Muscle layer of colon (tissue), 2 donors: ENCODE measurements around the gene AHRR.
"Not testable (repeated sequence)": the region's sequence is repeated elsewhere in the genome, so short reads cannot be mapped to it uniquely, and the experiment has no call there.

ENCODE experiments used
- H3K27ac ChIP-seq: one replicate; pipeline ENCODE4 v1.7.0; 2013; ENCODE audit warnings: low read depth, mild to moderate bottlenecking, low read length, moderate library complexity
- H3K27me3 ChIP-seq, 2 donors: one replicate each; pipeline ENCODE4 v1.7.0; 2013; ENCODE audit warnings: low read length in 2 of 2, mild to moderate bottlenecking in 2 of 2; ENCODE audit not compliant: insufficient read depth in 2 of 2, control insufficient read depth in 1 of 2
- H3K36me3 ChIP-seq: one replicate; pipeline ENCODE4 v1.7.0; 2013; ENCODE audit warnings: mild to moderate bottlenecking, low read length; ENCODE audit not compliant: insufficient read depth
- H3K4me1 ChIP-seq: one replicate; pipeline ENCODE4 v1.7.0; 2013; ENCODE audit warnings: mild to moderate bottlenecking, low read length; ENCODE audit not compliant: insufficient read depth
- H3K4me3 ChIP-seq, 2 donors: one replicate each; pipeline ENCODE4 v1.7.0; 2013; ENCODE audit warnings: low read length in 2 of 2, low read depth in 1 of 2, mild to moderate bottlenecking in 1 of 2, moderate library complexity in 1 of 2
- H3K9ac ChIP-seq: one replicate; pipeline ENCODE4 v1.7.0; 2013; ENCODE audit warnings: low read length
- H3K9me3 ChIP-seq: one replicate; pipeline ENCODE4 v1.7.0; 2013; ENCODE audit warnings: mild to moderate bottlenecking, low read length
- donor health status: abdominal sarcoma.
- donor health status: Adenocarcinoma of cecum.

The AHRR gene

DNA sequence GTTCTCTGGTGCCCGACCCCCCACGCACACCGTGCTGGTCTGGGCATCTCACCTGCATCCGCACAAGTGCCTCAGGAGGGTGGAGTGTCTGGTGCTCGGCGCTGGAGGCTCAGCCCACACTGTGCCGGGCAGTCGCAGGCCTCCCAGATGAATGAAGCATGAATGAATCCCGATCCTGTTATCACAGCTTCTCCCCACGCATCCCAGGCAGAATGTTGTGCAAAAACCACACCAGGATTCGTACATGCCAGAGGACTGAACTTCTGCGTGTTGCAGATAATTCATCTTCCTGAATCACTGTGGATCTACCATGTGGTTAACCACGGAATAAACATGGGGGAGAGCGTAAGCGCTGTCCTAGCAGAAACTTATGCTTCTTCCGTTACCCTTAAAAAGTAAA, 24.6 kb upstream of the AHRR start:
- H3K9ac ChIP-seq, H3K4me3 ChIP-seq, H3K27ac ChIP-seq: not testable (repeated sequence)

GRCh38 chr5:297448-297847, 24.1 kb upstream of the AHRR start:
- not testable (repeated sequence) for H3K4me3 ChIP-seq, H3K36me3 ChIP-seq, H3K4me1 ChIP-seq, H3K27ac ChIP-seq, H3K9ac ChIP-seq, H3K9me3 ChIP-seq, H3K27me3 ChIP-seq

More for the DNA sequence above, 24.6 kb upstream of the AHRR start:
- H3K27me3 ChIP-seq, H3K36me3 ChIP-seq, H3K9me3 ChIP-seq, H3K4me1 ChIP-seq: not testable (repeated sequence)

DNA sequence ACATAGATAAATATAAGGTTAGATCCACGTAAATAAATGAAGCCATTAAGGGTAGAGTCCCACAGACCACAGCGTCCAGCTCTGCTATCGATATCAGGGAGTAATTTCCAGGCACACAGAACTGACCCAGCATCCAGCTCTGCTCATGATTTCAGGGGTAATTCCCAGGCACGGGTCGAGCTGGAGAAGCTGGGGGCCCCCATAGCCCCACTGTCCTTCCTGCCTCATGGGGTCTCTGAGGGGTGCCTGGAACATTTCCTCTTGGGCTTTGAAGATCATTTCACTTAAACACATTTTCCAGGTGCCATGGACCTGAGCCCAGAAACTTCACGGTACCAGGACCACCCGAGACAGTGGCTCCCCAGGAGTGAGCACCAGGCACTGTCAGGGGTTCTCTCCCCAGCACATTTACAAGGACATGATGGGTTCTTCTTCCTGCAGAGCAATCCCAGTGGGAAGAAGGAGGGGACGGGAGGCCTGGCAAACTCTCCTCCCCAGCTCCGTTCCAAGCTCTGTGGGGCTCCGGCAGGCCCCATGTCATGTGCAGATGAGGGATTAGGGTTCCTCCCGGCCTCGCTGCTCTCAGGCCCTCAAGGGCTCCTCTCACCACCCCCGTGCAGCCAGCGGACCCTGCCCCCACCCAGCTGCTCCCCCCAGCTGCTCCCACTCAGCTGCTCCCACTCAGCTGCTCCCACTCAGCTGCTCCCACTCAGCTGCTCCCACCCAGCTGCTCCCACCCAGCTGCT, 23.4 kb upstream of the AHRR start:
- H3K27ac ChIP-seq, H3K9me3 ChIP-seq, H3K4me1 ChIP-seq, H3K36me3 ChIP-seq, H3K27me3 ChIP-seq, H3K4me3 ChIP-seq, H3K9ac ChIP-seq: not testable (repeated sequence)

- no peaks in the 10 kb centered on the region for H3K4me1 ChIP-seq
- H3K36me3 ChIP-seq: no peaks in the 10 kb centered on the region
- no peaks in the 10 kb centered on the region for H3K9me3 ChIP-seq
- no peak overlapping the region for H3K27ac ChIP-seq
- H3K4me3 ChIP-seq: no peak overlapping the region
- no peak overlapping the region for H3K9ac ChIP-seq
- H3K27me3 ChIP-seq: no peaks in the 10 kb centered on the region
Measured at GRCh38 chr5:298737-299125, 22.8 kb upstream of the AHRR start.

DNA sequence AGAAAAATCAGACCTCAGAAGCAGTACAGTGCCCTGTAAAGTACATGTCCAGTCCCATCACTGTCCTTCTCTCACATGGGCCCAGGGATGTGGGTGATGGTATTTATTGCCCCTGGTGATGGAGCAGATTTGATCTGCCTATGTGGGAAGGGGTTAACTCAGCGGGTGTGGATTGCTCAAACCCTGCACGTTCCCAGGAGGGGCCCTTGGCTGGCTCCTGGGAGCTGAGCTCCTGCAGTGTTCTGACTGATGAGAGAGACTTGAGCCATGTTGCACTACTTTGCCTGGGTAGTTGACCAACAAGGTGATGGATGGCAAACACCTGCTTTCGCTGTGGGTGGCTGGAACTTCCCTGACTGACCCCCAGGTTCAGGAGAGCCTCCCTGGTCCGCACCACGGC, 21.6 kb upstream of the AHRR start:
- H3K4me3 ChIP-seq, H3K4me1 ChIP-seq, H3K9ac ChIP-seq, H3K36me3 ChIP-seq, H3K27ac ChIP-seq, H3K9me3 ChIP-seq, H3K27me3 ChIP-seq: not testable (repeated sequence)

GRCh38 chr5:300691-301435, 20.7 kb upstream of the AHRR start:
- not testable (repeated sequence) for H3K27ac ChIP-seq, H3K9me3 ChIP-seq, H3K27me3 ChIP-seq, H3K4me1 ChIP-seq, H3K9ac ChIP-seq, H3K4me3 ChIP-seq, H3K36me3 ChIP-seq

DNA sequence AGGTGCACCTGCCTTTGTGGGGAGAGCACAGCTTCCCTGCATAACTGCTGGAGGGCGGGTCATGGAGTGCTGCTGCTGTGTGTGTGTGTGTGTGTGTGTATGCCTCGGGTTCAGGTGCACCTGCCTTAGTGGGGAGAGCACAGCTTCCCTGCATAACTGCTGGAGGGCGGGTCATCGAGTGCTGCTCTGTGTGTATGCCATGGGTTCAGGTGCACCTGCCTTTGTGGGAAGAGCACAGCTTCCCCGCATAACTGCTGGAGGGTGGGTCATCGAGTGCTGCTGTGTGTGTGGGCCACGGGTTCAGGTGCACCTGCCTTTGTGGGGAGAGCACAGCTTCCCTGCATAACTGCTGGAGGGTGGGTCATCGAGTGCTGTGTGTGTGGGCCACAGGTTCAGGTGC, 19.1 kb upstream of the AHRR start:
- peaks cover 13% of the 10 kb centered on the region for H3K36me3 ChIP-seq
- not testable (repeated sequence) for H3K9me3 ChIP-seq, H3K9ac ChIP-seq, H3K27ac ChIP-seq, H3K4me1 ChIP-seq, H3K27me3 ChIP-seq, H3K4me3 ChIP-seq

GRCh38 chr5:302966-303365, 18.5 kb upstream of the AHRR start:
- peaks cover 13% of the 10 kb centered on the region for H3K36me3 ChIP-seq
- no peaks in the 10 kb centered on the region for H3K4me1 ChIP-seq
- H3K27ac ChIP-seq: no peak overlapping the region
- H3K27me3 ChIP-seq: no peaks in the 10 kb centered on the region
- no peak overlapping the region for H3K4me3 ChIP-seq
- H3K9me3 ChIP-seq: no peaks in the 10 kb centered on the region
- H3K9ac ChIP-seq: no peak overlapping the region

DNA sequence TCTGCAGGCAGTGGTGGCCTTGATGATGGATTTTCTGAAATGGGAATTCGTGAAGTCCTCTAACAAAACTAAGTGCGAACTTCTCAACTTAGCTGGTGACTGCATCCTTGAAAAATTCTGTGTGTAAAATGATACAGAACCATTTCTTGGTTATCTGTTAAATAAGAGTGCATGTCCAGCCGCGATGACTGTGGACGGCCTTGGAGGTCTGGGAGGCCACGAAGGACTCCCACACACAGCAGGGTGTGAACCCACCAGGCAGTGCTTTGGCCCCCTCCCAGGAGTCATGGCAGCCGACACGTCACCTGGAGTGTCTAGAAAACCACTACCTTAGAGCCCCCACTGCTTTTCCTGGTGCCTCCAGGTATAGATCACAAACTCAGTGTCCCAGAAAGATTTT, 17.8 kb upstream of the AHRR start:
- peaks cover 13% of the 10 kb centered on the region for H3K36me3 ChIP-seq
- not testable (repeated sequence) for H3K4me1 ChIP-seq, H3K9me3 ChIP-seq, H3K27ac ChIP-seq, H3K27me3 ChIP-seq, H3K9ac ChIP-seq, H3K4me3 ChIP-seq

DNA sequence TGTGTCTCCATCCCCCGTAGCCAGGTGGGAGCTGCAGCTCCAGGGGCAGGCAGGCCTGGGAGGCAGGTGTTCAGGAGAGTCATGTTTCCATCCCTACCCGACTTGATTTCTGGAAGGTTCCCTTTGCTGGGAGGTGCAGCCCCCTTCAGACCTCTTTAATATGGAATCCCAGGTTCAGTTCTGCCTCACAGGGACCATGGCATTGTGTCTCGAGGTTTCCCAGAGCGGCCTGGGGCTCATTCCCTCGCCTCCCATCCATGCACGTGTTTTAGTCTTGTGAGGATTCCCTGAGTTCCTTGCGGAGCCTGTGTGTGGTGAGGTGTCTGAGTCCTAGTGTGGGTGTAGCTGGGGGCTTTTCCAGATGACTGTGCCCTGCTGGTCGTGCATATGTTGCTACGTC, 16.5 kb upstream of the AHRR start:
- Histone ChIP-seq H3K4me1 (no peaks in the 10 kb centered on the region), H3K27ac (no peak overlapping the region), H3K9ac (no peak overlapping the region), H3K4me3 (no peak overlapping the region), H3K27me3 (no peaks in the 10 kb centered on the region), H3K9me3 (no peaks in the 10 kb centered on the region), H3K36me3 (peaks cover 13% of the 10 kb centered on the region)

GRCh38 chr5:305459-305858, 16.1 kb upstream of the AHRR start:
- H3K27ac ChIP-seq: no peak overlapping the region
- peaks cover 13% of the 10 kb centered on the region for H3K36me3 ChIP-seq
- no peaks in the 10 kb centered on the region for H3K9me3 ChIP-seq
- H3K9ac ChIP-seq: no peak overlapping the region
- H3K27me3 ChIP-seq: no peaks in the 10 kb centered on the region
- no peak overlapping the region for H3K4me3 ChIP-seq
- no peaks in the 10 kb centered on the region for H3K4me1 ChIP-seq
